Keratinocyte (primary cell): Measurements from ENCODE around the gene CACHD1. TPM values are rescaled to one million over a fixed set of nuclear protein-coding genes. Genes with fewer than 3 reads are reported as not detected.

Experiments
- DNase-seq: peaks from one replicate; pipeline ENCODE4 v3.0.0-alpha.2; 2011; ENCODE audit warnings: low read depth, missing footprints, low spot score
- FAIRE-seq: peaks from 2 replicates; lab custom pipeline; 2011; peaks lifted over from hg19 to GRCh38; lab: Jason Lieb, UNC
- H2AFZ ChIP-seq: 2 replicates; pipeline ENCODE4 v1.6.0; 2012; ENCODE audit warnings: low read length, control low read depth, inconsistent platforms; ENCODE audit not compliant: control insufficient read depth
- H3K27ac ChIP-seq: 2 replicates; pipeline ENCODE4 v1.5.1; 2011; ENCODE audit warnings: low read length; ENCODE audit not compliant: control insufficient read depth, insufficient read depth
- H3K27me3 ChIP-seq: 3 replicates; pipeline ENCODE4 v1.6.0; 2011; ENCODE audit warnings: low read length; ENCODE audit not compliant: control insufficient read depth, insufficient read depth; ENCODE audit errors: extremely low read depth
- H3K36me3 ChIP-seq, 2 experiments: 2 replicates in 1 of 2; 3 replicates in 1 of 2; pipeline ENCODE4 v1.5.1; 2011; ENCODE audit warnings: low read length in 2 of 2, mild to moderate bottlenecking in 1 of 2; ENCODE audit not compliant: control insufficient read depth in 2 of 2, insufficient read depth in 2 of 2; ENCODE audit errors: extremely low read depth in 1 of 2
- H3K4me1 ChIP-seq: 3 replicates; pipeline ENCODE4 v1.5.1; 2011; ENCODE audit warnings: low read length; ENCODE audit not compliant: control insufficient read depth, insufficient read depth; ENCODE audit errors: extremely low read depth
- H3K4me2 ChIP-seq: 3 replicates; pipeline ENCODE4 v1.6.0; 2011; ENCODE audit warnings: low read depth, low read length; ENCODE audit not compliant: control insufficient read depth, insufficient read depth; ENCODE audit errors: extremely low read depth
- H3K4me3 ChIP-seq, 3 experiments: fragments of 200-600 bp in 1 of 3; sonication (generic) in 1 of 3; 2 replicates in 2 of 3; 3 replicates in 1 of 3; pipeline ENCODE4 v1.5.1; 2011 to 2016; ENCODE audit warnings: low read length in 3 of 3, mild to moderate bottlenecking in 3 of 3, control low read depth in 2 of 3, inconsistent platforms in 1 of 3, low read depth in 1 of 3, mixed read lengths in 1 of 3, mixed run types in 1 of 3, moderate library complexity in 1 of 3; ENCODE audit not compliant: control insufficient read depth in 2 of 3, insufficient read depth in 2 of 3; ENCODE audit errors: extremely low read depth in 1 of 3
- H3K79me2 ChIP-seq: 2 replicates; pipeline ENCODE4 v1.6.0; 2012; ENCODE audit warnings: low read length; ENCODE audit not compliant: control insufficient read depth, insufficient read depth
- H3K9ac ChIP-seq: 3 replicates; pipeline ENCODE4 v1.6.0; 2011; ENCODE audit warnings: low read length; ENCODE audit not compliant: control insufficient read depth, insufficient read depth; ENCODE audit errors: extremely low read depth
- H3K9me1 ChIP-seq: 3 replicates; pipeline ENCODE4 v1.6.0; 2011; ENCODE audit warnings: low read length; ENCODE audit not compliant: control insufficient read depth, insufficient read depth; ENCODE audit errors: extremely low read depth
- H3K9me3 ChIP-seq: 2 replicates; pipeline ENCODE4 v1.5.1; 2012; ENCODE audit warnings: low read depth, low read length; ENCODE audit not compliant: control insufficient read depth
- H4K20me1 ChIP-seq: 3 replicates; pipeline ENCODE4 v1.6.0; 2011; ENCODE audit warnings: low read length; ENCODE audit not compliant: control insufficient read depth, insufficient read depth; ENCODE audit errors: extremely low read depth
- CTCF ChIP-seq, 3 experiments: IDR thresholded peaks in 1 of 3; conservative IDR thresholded peaks in 1 of 3; optimal IDR thresholded peaks in 1 of 3; 2 replicates in 2 of 3; 3 replicates in 1 of 3; pipeline versions ENCODE3 to v1.5.1; 2011; ENCODE audit warnings: low read length in 3 of 3, mild to moderate bottlenecking in 3 of 3, moderate library complexity in 2 of 3, control low read depth in 1 of 3, inconsistent platforms in 1 of 3; ENCODE audit not compliant: insufficient read depth in 2 of 3; ENCODE audit errors: extremely low read depth in 1 of 3
- EZH2 ChIP-seq: IDR thresholded peaks from one replicate; pipeline ENCODE4 v1.6.1; 2012; ENCODE audit warnings: inconsistent platforms, mild to moderate bottlenecking, low read length, moderate library complexity
- dilution Hi-C: fragments of 300-500 bp; cut with MboI; formaldehyde crosslinking; loops from one replicate; pipeline ENCODE4 v1.7.0; 2020; ENCODE audit warnings: low sequenced_read_pairs; ENCODE audit not compliant: extremely low pct_ligation_motif_present
- polyA plus RNA-seq, 5 experiments: library from polyadenylated mRNA; depleted of rRNA in 3 of 5; stranded (reverse) in 3 of 5; stranded (forward) in 1 of 5; unstranded in 1 of 5; fragments of >200 nt; gene quantifications; 1 replicate in 1 of 5; 2 replicates in 3 of 5; 3 replicates in 1 of 5; pipeline versions ENCODE4 v1.2.1 to v1.2.3, GENCODE V29; 2011 to 2012; ENCODE audit warnings: missing spikeins in 2 of 5, low read depth in 1 of 5, low replicate concordance in 1 of 5

The CACHD1 gene
- polyA plus RNA-seq, 1 donor (not counting 4 experiments of a cell fraction or from before 2014, with no cell fraction given), result 2.4 TPM

GRCh38 chr1:64630611-64631010 lies 160.7 kb downstream of the CACHD1 start:
- dilution Hi-C loops, result no loop called here
- Histone ChIP-seq H3K4me3 (no peak overlapping the region), H4K20me1 (no peaks in the 10 kb centered on the region), H3K27me3 (no peaks in the 10 kb centered on the region), H3K9ac (no peak overlapping the region), H3K9me1 (no peaks in the 10 kb centered on the region), H3K27ac (no peak overlapping the region), H3K36me3 (no peaks in the 10 kb centered on the region), H2AFZ (no peak overlapping the region), H3K9me3 (no peaks in the 10 kb centered on the region), H3K4me1 (peaks cover 3% of the 10 kb centered on the region), H3K79me2 (no peaks in the 10 kb centered on the region), H3K4me2 (no peak overlapping the region)
- no peak for DNase-seq
- no peak for FAIRE-seq
- TF ChIP-seq CTCF (optimal IDR thresholded peaks at IDR 0.05 in 1 of 3, IDR thresholded peaks at IDR 0.05 in 1 of 3, conservative IDR thresholded peaks at IDR 0.05 in 1 of 3; ENCODE audit: extremely low read depth in 1 of 3, insufficient read depth in 2 of 3, low read length in 3 of 3) (no peak), EZH2 (no peak)

GRCh38 chr1:64631346-64632034 lies 161.6 kb downstream of the CACHD1 start:
- H3K9ac ChIP-seq, result no peak overlapping the region
- dilution Hi-C loops, result no loop called here
- no peak for FAIRE-seq

More at GRCh38 chr1:64631346-64632034, 161.6 kb downstream of the CACHD1 start:
- Histone ChIP-seq H3K4me3 (no peak overlapping the region), H3K9me3 (no peaks in the 10 kb centered on the region), H3K79me2 (no peaks in the 10 kb centered on the region), H3K36me3 (no peaks in the 10 kb centered on the region), H3K9me1 (no peaks in the 10 kb centered on the region), H3K4me1 (peaks cover 3% of the 10 kb centered on the region), H4K20me1 (no peaks in the 10 kb centered on the region), H3K27ac (no peak overlapping the region), H3K27me3 (no peaks in the 10 kb centered on the region), H3K4me2 (no peak overlapping the region), H2AFZ (no peak overlapping the region)
- no peak for TF ChIP-seq CTCF (optimal IDR thresholded peaks at IDR 0.05 in 1 of 3, IDR thresholded peaks at IDR 0.05 in 1 of 3, conservative IDR thresholded peaks at IDR 0.05 in 1 of 3; ENCODE audit: extremely low read depth in 1 of 3, insufficient read depth in 2 of 3, low read length in 3 of 3)
- TF ChIP-seq EZH2, result no peak
- no peak for DNase-seq
